GM21723 (cell line): ENCODE data around the gene NDUFAB1.
"Not testable (repeated sequence)": the region's sequence is repeated elsewhere in the genome, so short reads cannot be mapped to it uniquely, and the experiment has no call there.

ENCODE experiments used
- ATAC-seq: cut with Tn5 transposase; IDR thresholded peaks from one replicate; pipeline ENCODE4 v1.9.1; 2021; ENCODE audit warnings: mild to moderate bottlenecking, moderate library complexity; ENCODE audit not compliant: unreplicated experiment

The NDUFAB1 gene

GRCh38 chr16:23584186-23585076 is 11.7 kb downstream of the NDUFAB1 start:
- no peak for ATAC-seq

- ATAC-seq = not testable (repeated sequence)
These were observed 12.8 kb downstream of the NDUFAB1 start for GRCh38 chr16:23583271-23583670.

- ATAC-seq = no peak
These were observed 14.4 kb downstream of the NDUFAB1 start for GRCh38 chr16:23581764-23582163.

GRCh38 chr16:23580391-23580790 is 15.7 kb downstream of the NDUFAB1 start:
- no peak for ATAC-seq

GRCh38 chr16:23579371-23579770 is 16.7 kb downstream of the NDUFAB1 start:
- no peak for ATAC-seq

- ATAC-seq = no peak
These were observed 17.9 kb downstream of the NDUFAB1 start for GRCh38 chr16:23578101-23578830.

- no peak for ATAC-seq
These were observed 18.6 kb downstream of the NDUFAB1 start for GRCh38 chr16:23577493-23577892.

- ATAC-seq = no peak
These were observed 20.3 kb downstream of the NDUFAB1 start for GRCh38 chr16:23575834-23576233.

GRCh38 chr16:23573817-23574216 is 22.3 kb downstream of the NDUFAB1 start:
- no peak for ATAC-seq

GRCh38 chr16:23572394-23572793 is 23.7 kb downstream of the NDUFAB1 start:
- no peak for ATAC-seq

- no peak for ATAC-seq
These were observed 24.2 kb downstream of the NDUFAB1 start for GRCh38 chr16:23571895-23572294.

GRCh38 chr16:23570992-23571632 is 25.0 kb downstream of the NDUFAB1 start:
- ATAC-seq = no peak

GRCh38 chr16:23567602-23568001 is 28.5 kb downstream of the NDUFAB1 start:
- ATAC-seq = no peak

- no peak for ATAC-seq
These were observed 29.4 kb downstream of the NDUFAB1 start for GRCh38 chr16:23566724-23567123.

GRCh38 chr16:23564575-23565363 is 31.3 kb downstream of the NDUFAB1 start:
- ATAC-seq = no peak

- ATAC-seq = no peak
These were observed 32.9 kb downstream of the NDUFAB1 start for GRCh38 chr16:23563186-23563585.

GRCh38 chr16:23562505-23562904 is 33.6 kb downstream of the NDUFAB1 start:
- no peak for ATAC-seq

GRCh38 chr16:23561586-23561985 is 34.5 kb downstream of the NDUFAB1 start:
- ATAC-seq = no peak

GRCh38 chr16:23557779-23558702 is 38.1 kb downstream of the NDUFAB1 start:
- ATAC-seq = peak; percentile 9
